Occipital lobe (tissue), 2 donors: ENCODE measurements around the gene SUPT5H. TPM values are rescaled to one million over a fixed set of nuclear protein-coding genes. Genes with fewer than 3 reads are reported as not detected.

Experiments
- DNase-seq: peaks from one replicate; lab custom pipeline; 2025; lab: John Stamatoyannopoulos, UW
- total RNA-seq: library from RNA; depleted of rRNA; stranded (reverse); fragments of >200 nt; gene quantifications from one replicate; pipeline ENCODE4 v1.2.3, GENCODE V29; 2014

Gene SUPT5H
- total RNA-seq, 1 donor from 2014 or later, result 47.9 TPM

DNA sequence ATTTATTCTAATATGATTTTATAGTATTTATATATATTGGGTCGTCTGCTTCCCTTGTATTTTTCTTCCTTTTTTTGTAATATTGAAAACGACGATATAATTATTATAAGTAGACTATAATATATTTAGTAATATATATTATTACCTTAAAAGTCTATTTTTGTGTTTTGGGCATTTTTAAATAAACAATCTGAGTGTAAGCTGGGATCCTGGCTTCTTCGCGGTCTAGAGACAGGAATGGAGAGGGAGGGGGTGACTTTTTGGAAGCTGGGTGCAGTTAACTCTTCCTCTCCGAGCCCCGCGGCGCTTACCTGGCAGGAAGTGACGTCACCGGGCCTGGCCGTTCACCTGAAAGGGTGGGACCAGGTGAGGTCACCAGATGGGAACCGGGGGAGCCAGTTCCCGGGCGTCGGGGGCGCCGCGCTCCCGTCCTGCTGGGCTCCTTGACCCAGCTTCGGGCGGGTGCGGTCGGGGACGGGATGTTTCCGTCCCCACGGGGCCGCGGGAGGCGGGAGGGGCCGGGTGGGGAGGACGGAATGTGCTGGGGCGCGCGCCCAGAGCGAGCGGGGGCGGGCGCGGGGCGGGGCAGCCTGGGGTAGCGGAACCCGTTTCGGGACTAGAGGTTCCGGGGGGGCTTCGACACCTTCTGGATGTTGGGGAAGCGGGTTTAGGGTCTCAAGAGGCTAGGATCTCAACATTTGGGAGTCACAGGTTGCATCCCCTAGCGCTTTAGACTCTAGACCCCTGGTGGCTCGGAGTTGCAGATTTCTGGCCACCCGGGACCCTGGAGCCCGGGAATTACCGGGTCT, 36.0 kb upstream of the SUPT5H start:
- peak; percentile 52 for DNase-seq

DNA sequence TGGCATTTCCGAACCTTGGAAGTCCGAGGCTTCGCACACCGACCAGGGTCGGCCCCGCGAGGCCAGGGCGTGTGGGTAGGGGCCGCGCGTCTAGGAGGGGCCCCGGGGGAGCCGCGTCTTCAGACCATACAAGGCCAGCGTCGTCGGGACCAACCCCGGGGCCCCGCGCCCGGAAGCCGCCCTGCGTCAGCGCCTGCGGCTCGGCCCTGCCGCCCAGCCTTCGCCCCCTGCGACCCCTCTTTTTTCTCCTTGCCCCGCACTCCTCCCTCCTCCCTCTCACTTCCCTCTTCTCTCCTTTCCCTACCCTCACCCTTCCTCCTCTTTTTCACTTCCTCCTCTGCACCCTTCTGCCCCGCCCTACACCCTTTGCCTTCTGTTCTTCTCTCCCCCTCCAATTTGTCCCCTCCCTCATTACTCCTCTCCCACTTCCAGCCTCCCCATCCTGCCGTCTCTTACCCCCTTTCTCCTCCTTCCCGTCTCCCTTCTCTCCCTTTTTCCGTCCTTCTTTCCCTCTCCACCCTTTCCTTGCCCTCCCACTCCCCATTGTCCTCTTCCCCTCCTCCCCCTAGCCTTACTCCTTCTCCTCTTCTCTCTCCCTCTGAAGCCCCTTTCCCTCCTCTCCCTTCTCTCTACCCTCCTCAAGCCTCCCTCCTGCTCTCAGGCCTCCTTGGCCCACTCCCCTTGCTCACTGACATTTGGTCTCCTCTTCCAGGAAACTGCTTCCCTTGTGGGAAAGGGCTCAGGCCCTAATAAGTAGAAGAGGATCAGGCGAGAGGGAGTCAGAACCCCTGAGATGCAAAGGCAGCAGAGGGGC, 35.2 kb upstream of the SUPT5H start:
- no peak for DNase-seq

DNA sequence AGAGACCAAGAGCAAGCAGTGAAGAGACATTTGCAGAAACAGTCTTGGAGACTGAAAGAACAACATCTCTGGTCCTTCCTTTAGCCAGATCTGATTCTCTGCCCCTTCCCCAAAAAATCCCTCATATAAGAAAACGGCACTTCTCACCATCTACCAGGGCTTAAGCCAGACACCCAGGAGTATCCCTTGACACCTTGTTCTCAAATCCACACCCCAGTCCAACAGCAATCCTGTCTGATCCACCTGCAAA, 34.6 kb upstream of the SUPT5H start:
- no peak for DNase-seq

- DNase-seq, result no peak
These were observed 34.1 kb upstream of the SUPT5H start for GRCh38 chr19:39411081-39411831.

- DNase-seq, result peak; percentile 54
These were observed 33.6 kb upstream of the SUPT5H start for GRCh38 chr19:39411832-39412099.

- peak; percentile 93 for DNase-seq
These were observed 33.1 kb upstream of the SUPT5H start, which contains the start of gene PLEKHG2 for GRCh38 chr19:39412100-39412866. PLEKHG2 (plus strand) TSS chr19:39412669; CDS start chr19:39414087, 1,418 bp downstream.

GRCh38 chr19:39412867-39413271, 32.5 kb upstream of the SUPT5H start:
- DNase-seq, result no peak

GRCh38 chr19:39413272-39413910, 32.0 kb upstream of the SUPT5H start:
- no peak for DNase-seq

DNA sequence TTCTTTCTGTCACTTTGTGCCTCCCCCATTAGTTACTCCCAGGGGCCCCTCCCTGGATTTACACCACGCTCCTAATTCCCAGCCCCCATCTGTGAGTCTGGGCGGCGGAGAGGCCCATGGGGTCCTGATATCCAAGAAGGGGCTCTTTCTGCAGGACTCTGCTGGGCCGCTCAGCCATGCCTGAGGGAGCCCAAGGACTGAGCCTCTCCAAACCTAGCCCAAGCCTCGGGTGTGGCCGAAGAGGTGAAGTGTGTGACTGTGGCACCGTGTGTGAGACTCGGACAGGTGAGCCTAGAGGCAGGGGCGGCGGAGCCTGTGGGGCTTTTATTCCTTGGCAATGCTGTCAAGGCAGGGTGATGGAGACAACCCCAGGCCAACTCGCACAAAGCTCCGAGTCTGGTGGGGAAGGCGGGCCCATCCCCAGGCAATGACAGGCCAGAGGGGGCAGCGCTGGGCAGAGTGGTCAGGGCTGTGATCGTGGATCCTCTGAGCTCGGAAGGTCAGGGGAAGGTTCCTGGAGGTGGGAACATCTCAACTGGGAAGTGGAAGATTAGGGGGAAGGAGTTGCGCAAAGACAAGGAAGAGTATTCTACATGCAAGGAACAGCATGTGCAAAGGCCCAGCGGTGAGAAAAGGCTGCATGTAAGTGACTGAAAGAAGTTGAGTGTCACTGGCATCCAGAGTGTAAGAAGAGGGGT, 31.3 kb upstream of the SUPT5H start:
- DNase-seq, result no peak

DNA sequence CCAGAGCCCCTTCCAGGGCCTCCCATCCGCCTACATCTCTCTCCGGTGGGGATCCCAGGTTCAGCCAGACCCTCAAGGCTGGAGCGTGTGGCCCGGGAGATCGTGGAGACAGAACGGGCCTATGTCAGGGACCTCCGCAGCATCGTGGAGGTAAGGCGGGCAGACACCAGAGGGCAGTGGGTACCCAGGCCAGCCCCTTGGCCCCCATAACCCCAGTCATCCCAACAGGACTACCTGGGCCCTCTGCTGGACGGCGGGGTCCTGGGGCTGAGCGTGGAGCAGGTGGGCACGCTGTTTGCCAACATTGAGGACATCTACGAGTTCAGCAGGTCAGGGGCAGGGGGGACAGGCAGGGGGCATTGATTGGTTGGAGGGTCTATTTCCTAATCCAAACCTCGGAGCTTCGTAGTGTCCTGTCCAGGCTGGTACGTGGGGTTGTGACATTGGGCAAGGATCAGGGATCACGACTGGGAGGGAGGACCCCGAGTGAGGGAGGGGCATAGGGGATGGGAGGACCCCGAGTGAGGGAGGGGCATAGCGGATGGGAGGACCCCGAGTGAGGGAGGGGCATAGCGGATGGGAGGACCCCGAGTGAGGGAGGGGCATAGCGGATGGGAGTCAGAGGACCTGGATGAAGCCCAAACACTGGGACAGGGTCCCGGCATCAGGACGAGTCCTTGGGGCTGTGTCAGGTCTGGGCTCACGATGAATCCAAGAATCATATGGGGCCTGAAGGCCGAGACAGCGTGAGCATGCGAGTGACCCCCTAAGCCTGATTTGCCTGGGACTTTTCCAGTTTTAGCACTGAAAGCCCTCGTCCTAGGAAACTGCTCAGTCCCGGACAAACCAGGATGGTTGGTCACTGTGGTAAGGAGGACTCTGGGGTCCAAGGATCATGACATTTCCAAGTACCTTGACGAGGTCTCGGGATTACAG, 30.0 kb upstream of the SUPT5H start:
- DNase-seq, result no peak

- no peak for DNase-seq
These were observed 28.9 kb upstream of the SUPT5H start for GRCh38 chr19:39416152-39417120.

DNA sequence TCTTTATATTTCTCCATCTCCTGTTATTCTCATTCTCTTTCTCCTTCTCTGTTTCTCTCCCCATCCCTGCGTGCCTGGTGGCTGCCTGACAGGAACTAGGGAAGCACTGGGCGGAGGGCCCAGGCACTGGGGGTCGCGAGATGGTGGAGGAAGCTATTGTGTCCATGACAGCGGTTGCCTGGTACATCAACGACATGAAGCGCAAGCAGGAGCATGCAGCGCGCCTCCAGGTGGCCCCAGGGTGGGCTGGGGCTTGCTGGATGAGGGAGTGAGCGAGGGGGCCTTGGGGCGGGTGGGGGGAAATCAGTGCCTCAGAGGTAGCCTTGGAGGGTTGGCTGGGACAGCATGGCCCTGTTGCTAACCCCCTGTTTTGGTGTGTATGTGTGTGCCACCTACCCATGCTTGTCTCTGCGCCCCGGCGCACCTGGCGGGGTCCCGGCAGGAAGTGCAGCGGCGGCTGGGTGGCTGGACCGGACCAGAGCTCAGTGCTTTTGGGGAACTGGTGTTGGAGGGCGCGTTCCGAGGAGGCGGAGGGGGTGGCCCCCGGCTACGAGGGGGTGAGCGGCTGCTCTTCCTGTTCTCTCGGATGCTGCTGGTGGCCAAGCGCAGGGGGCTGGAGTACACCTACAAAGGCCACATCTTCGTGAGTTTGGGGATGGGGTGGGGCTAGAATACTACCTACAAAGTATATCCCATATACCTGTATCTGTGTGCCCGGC, 27.8 kb upstream of the SUPT5H start:
- no peak for DNase-seq

DNA sequence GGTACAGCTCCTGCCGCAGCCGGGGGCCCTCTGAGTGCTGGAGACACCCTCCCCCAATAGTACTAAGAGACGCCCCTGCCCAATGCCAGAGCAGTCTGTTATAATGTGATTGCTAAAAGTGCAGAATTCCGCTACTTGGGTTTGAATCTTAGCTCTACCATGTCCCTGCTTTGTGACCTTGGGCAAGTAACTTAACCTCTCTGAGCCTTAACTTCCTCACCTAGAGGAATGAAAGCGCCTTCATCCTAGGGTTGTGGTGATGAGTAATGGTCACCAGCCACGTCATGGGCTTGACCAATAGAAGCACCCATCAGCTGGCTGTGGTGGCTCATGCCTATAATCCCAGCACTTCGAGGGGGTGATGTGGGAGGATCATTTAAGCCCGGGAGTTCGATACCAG, 26.4 kb upstream of the SUPT5H start:
- no peak for DNase-seq

GRCh38 chr19:39420769-39421168, 24.6 kb upstream of the SUPT5H start:
- DNase-seq, result no peak

- no peak for DNase-seq
These were observed 23.4 kb upstream of the SUPT5H start for GRCh38 chr19:39422020-39422419.

- DNase-seq, result no peak
These were observed 21.9 kb upstream of the SUPT5H start for GRCh38 chr19:39423258-39424086.

DNA sequence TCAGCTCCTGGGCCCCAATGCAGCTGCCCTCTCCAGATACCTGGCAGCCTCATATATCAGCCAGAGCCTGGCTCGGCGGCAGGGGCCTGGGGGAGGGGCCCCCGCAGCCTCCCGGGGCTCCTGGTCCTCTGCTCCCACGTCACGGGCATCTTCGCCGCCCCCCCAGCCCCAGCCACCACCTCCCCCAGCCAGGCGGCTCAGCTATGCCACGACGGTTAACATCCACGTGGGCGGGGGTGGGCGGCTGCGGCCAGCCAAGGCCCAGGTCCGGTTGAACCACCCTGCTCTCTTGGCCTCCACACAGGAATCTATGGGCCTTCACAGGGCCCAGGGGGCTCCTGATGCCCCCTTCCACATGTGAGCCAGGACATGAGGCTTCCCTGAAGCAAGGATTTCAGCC, 20.4 kb upstream of the SUPT5H start:
- DNase-seq, result no peak
